SK-N-SH treated with all-trans-retinoic acid at 6 μM for 48 hours (cell line): ENCODE data around the gene DHRS13.
A peak's percentile ranks its signal among the peaks of the same experiment; 100 is the strongest.

Experiments used
- ATAC-seq: fragments of 200-7000 bp; cut with Tn5 transposase; 3 replicates; pipeline ENCODE4 v1.9.1; 2020; ENCODE audit warnings: mild to moderate bottlenecking, moderate library complexity
- ARNTL ChIP-seq: fragments of 450-650 bp; formaldehyde crosslinking; IDR thresholded peaks from 2 replicates; pipeline ENCODE4 v1.5.0; 2020; ENCODE audit warnings: low read depth, mild to moderate bottlenecking, moderate library complexity, borderline replicate concordance
- BACH2 ChIP-seq: fragments of 250-450 bp; sonication (Bioruptor Pico); IDR thresholded peaks from 2 replicates; pipeline ENCODE4 v1.9.0; 2021; ENCODE audit warnings: mild to moderate bottlenecking, borderline replicate concordance
- CSDC2 ChIP-seq: fragments of 250-450 bp; sonication (Bioruptor Pico); IDR thresholded peaks from 2 replicates; pipeline ENCODE4 v1.5.0; 2020; ENCODE audit warnings: mild to moderate bottlenecking, moderate library complexity
- ESRRG ChIP-seq: fragments of 250-450 bp; sonication (Bioruptor Pico); IDR thresholded peaks from 2 replicates; pipeline ENCODE4 v1.6.1; 2021; ENCODE audit warnings: mild to moderate bottlenecking
- GLIS3 ChIP-seq: fragments of 250-450 bp; sonication (Bioruptor Pico); IDR thresholded peaks from 2 replicates; pipeline ENCODE4 v1.5.0; 2020; ENCODE audit warnings: mild to moderate bottlenecking, moderate library complexity
- ISL1 ChIP-seq: fragments of 250-450 bp; sonication (Bioruptor Pico); IDR thresholded peaks from 2 replicates; pipeline ENCODE4 v2.1.2; 2022; ENCODE audit warnings: mild to moderate bottlenecking, moderate library complexity
- POU6F1 ChIP-seq: fragments of 250-450 bp; sonication (Bioruptor Pico); IDR thresholded peaks from 2 replicates; pipeline ENCODE4 v1.8.0; 2021; ENCODE audit warnings: low read depth, mild to moderate bottlenecking, moderate library complexity, borderline replicate concordance
- PPARA ChIP-seq: fragments of 250-450 bp; sonication (Bioruptor Pico); IDR thresholded peaks from 2 replicates; pipeline ENCODE4 v1.5.0; 2020; ENCODE audit warnings: mild to moderate bottlenecking, borderline replicate concordance
- RARB ChIP-seq: fragments of 250-450 bp; sonication (Bioruptor Pico); IDR thresholded peaks from 2 replicates; pipeline ENCODE4 v1.8.0; 2021; ENCODE audit warnings: mild to moderate bottlenecking, moderate library complexity
- SNAI2 ChIP-seq: fragments of 250-450 bp; sonication (Bioruptor Pico); IDR thresholded peaks from 2 replicates; pipeline ENCODE4 v1.5.0; 2020; ENCODE audit warnings: mild to moderate bottlenecking, moderate library complexity
- TCF4 ChIP-seq: fragments of 250-450 bp; sonication (Bioruptor Pico); IDR thresholded peaks from 2 replicates; pipeline ENCODE4 v1.8.0; 2021; ENCODE audit warnings: mild to moderate bottlenecking, moderate library complexity, borderline replicate concordance
- TOX ChIP-seq: fragments of 250-450 bp; sonication (Bioruptor Pico); IDR thresholded peaks from 2 replicates; pipeline ENCODE4 v1.8.0; 2021; ENCODE audit warnings: mild to moderate bottlenecking, moderate library complexity, borderline replicate concordance
- ZC3H10 ChIP-seq: fragments of 250-450 bp; sonication (Bioruptor Pico); IDR thresholded peaks from 2 replicates; pipeline ENCODE4 v1.5.1; 2021; ENCODE audit warnings: mild to moderate bottlenecking, moderate library complexity
- ZFP3 ChIP-seq: fragments of 250-450 bp; sonication (Bioruptor Pico); IDR thresholded peaks from 2 replicates; pipeline ENCODE4 v1.5.0; 2020; ENCODE audit warnings: mild to moderate bottlenecking, moderate library complexity
- ZFP30 ChIP-seq: fragments of 450-650 bp; formaldehyde crosslinking; IDR thresholded peaks from 2 replicates; pipeline ENCODE4 v1.5.0; 2022; ENCODE audit warnings: mild to moderate bottlenecking, moderate library complexity
- ZNF565 ChIP-seq: fragments of 450-650 bp; formaldehyde crosslinking; conservative IDR thresholded peaks from 2 replicates; pipeline ENCODE4 v1.5.0; 2020; ENCODE audit warnings: low read depth, mild to moderate bottlenecking, moderate library complexity
- ZNF70 ChIP-seq: fragments of 450-650 bp; formaldehyde crosslinking; IDR thresholded peaks from 2 replicates; pipeline ENCODE4 v1.5.0; 2020; ENCODE audit warnings: mild to moderate bottlenecking, moderate library complexity
- ZNF8 ChIP-seq: fragments of 450-650 bp; formaldehyde crosslinking; IDR thresholded peaks from 2 replicates; pipeline ENCODE4 v1.5.0; 2020; ENCODE audit warnings: mild to moderate bottlenecking, moderate library complexity
- TF ChIP-seq, protein P1 (sequence below): fragments of 250-450 bp; sonication (Bioruptor Pico); IDR thresholded peaks from 2 replicates; pipeline ENCODE4 v1.5.0; 2020; ENCODE audit warnings: mild to moderate bottlenecking, moderate library complexity
- TF ChIP-seq, protein P2 (sequence below): fragments of 250-450 bp; sonication (Bioruptor Pico); IDR thresholded peaks from 2 replicates; pipeline ENCODE4 v1.5.1; 2020; ENCODE audit warnings: low read depth, mild to moderate bottlenecking, moderate library complexity
- TF ChIP-seq, protein P3 (sequence below): fragments of 250-450 bp; sonication (Bioruptor Pico); IDR thresholded peaks from 2 replicates; pipeline ENCODE4 v1.8.0; 2020; ENCODE audit warnings: mild to moderate bottlenecking, moderate library complexity, borderline replicate concordance
- TF ChIP-seq, protein P4 (sequence below): fragments of 250-450 bp; sonication (Bioruptor Pico); IDR thresholded peaks from 2 replicates; pipeline ENCODE4 v1.5.1; 2021; ENCODE audit warnings: mild to moderate bottlenecking, moderate library complexity

Gene DHRS13

DNA sequence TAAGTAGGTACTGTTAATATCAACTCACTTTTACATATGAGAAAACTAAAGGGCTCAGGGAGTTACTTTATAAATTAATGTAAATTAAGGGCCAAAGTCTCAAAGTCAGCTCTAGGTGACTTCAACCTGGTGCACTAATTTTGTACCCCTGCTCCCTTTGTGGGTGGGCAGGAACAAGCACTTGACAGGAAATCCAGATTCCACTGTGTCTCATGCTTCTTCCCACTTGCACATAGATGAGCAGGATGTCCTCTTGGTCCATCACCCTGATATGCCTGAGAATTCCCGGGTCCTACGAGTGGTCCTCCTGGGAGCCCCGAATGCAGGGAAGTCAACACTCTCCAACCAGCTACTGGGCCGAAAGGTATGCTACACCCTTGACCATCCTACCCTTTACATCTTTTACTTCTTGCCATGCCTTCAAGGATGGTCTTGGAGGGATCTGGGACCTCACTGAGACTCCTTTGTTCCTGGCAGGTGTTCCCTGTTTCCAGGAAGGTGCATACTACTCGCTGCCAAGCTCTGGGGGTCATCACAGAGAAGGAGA lies 46.8 kb downstream of the DHRS13 start:
- no peak for ATAC-seq
- TF ChIP-seq, protein P1, sequence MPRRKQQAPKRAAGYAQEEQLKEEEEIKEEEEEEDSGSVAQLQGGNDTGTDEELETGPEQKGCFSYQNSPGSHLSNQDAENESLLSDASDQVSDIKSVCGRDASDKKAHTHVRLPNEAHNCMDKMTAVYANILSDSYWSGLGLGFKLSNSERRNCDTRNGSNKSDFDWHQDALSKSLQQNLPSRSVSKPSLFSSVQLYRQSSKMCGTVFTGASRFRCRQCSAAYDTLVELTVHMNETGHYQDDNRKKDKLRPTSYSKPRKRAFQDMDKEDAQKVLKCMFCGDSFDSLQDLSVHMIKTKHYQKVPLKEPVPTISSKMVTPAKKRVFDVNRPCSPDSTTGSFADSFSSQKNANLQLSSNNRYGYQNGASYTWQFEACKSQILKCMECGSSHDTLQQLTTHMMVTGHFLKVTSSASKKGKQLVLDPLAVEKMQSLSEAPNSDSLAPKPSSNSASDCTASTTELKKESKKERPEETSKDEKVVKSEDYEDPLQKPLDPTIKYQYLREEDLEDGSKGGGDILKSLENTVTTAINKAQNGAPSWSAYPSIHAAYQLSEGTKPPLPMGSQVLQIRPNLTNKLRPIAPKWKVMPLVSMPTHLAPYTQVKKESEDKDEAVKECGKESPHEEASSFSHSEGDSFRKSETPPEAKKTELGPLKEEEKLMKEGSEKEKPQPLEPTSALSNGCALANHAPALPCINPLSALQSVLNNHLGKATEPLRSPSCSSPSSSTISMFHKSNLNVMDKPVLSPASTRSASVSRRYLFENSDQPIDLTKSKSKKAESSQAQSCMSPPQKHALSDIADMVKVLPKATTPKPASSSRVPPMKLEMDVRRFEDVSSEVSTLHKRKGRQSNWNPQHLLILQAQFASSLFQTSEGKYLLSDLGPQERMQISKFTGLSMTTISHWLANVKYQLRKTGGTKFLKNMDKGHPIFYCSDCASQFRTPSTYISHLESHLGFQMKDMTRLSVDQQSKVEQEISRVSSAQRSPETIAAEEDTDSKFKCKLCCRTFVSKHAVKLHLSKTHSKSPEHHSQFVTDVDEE (CRISPR knock-in tag): no peak
- TF ChIP-seq POU6F1 (CRISPR knock-in tag): no peak
- no peak for TF ChIP-seq ESRRG (CRISPR knock-in tag)
- TF ChIP-seq, protein P2, sequence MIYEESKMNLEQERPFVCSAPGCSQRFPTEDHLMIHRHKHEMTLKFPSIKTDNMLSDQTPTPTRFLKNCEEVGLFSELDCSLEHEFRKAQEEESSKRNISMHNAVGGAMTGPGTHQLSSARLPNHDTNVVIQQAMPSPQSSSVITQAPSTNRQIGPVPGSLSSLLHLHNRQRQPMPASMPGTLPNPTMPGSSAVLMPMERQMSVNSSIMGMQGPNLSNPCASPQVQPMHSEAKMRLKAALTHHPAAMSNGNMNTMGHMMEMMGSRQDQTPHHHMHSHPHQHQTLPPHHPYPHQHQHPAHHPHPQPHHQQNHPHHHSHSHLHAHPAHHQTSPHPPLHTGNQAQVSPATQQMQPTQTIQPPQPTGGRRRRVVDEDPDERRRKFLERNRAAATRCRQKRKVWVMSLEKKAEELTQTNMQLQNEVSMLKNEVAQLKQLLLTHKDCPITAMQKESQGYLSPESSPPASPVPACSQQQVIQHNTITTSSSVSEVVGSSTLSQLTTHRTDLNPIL (CRISPR knock-in tag): no peak
- no peak for TF ChIP-seq RARB (CRISPR knock-in tag)
- TF ChIP-seq, protein P3, sequence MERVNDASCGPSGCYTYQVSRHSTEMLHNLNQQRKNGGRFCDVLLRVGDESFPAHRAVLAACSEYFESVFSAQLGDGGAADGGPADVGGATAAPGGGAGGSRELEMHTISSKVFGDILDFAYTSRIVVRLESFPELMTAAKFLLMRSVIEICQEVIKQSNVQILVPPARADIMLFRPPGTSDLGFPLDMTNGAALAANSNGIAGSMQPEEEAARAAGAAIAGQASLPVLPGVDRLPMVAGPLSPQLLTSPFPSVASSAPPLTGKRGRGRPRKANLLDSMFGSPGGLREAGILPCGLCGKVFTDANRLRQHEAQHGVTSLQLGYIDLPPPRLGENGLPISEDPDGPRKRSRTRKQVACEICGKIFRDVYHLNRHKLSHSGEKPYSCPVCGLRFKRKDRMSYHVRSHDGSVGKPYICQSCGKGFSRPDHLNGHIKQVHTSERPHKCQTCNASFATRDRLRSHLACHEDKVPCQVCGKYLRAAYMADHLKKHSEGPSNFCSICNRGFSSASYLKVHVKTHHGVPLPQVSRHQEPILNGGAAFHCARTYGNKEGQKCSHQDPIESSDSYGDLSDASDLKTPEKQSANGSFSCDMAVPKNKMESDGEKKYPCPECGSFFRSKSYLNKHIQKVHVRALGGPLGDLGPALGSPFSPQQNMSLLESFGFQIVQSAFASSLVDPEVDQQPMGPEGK (CRISPR knock-in tag): no peak
- no peak for TF ChIP-seq ZFP3 (CRISPR knock-in tag)
- no peak for TF ChIP-seq ZNF8 (CRISPR knock-in tag)
- no peak for TF ChIP-seq PPARA (CRISPR knock-in tag)
- TF ChIP-seq ARNTL: no peak
- TF ChIP-seq, protein P4, sequence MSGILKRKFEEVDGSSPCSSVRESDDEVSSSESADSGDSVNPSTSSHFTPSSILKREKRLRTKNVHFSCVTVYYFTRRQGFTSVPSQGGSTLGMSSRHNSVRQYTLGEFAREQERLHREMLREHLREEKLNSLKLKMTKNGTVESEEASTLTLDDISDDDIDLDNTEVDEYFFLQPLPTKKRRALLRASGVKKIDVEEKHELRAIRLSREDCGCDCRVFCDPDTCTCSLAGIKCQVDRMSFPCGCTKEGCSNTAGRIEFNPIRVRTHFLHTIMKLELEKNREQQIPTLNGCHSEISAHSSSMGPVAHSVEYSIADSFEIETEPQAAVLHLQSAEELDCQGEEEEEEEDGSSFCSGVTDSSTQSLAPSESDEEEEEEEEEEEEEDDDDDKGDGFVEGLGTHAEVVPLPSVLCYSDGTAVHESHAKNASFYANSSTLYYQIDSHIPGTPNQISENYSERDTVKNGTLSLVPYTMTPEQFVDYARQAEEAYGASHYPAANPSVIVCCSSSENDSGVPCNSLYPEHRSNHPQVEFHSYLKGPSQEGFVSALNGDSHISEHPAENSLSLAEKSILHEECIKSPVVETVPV: no peak
- TF ChIP-seq ZFP30 (CRISPR knock-in tag): no peak
- no peak for TF ChIP-seq ZNF70 (CRISPR knock-in tag)
- TF ChIP-seq GLIS3: no peak
- no peak for TF ChIP-seq SNAI2 (CRISPR knock-in tag)
- TF ChIP-seq, all 23 proteins: peak for 0

DNA sequence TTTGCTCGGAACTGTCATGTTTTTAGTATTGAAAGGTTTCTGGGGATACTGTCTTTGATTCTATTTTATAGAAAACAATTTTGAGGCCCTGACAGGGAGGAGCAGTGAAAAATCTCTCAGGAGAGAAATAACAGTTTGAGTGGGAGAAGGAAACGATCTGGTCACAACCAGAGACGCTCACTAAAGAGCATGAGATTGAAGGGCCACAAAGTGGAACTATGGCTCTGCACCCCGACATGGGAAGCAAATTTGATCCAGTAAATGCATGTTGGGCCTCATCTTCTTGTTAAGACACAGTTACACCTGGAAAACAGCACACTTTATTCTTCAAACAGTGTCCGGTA lies 47.6 kb downstream of the DHRS13 start:
- ATAC-seq: no peak
- TF ChIP-seq CSDC2 (no peak), ZNF565 (CRISPR knock-in tag) (no peak)

DNA sequence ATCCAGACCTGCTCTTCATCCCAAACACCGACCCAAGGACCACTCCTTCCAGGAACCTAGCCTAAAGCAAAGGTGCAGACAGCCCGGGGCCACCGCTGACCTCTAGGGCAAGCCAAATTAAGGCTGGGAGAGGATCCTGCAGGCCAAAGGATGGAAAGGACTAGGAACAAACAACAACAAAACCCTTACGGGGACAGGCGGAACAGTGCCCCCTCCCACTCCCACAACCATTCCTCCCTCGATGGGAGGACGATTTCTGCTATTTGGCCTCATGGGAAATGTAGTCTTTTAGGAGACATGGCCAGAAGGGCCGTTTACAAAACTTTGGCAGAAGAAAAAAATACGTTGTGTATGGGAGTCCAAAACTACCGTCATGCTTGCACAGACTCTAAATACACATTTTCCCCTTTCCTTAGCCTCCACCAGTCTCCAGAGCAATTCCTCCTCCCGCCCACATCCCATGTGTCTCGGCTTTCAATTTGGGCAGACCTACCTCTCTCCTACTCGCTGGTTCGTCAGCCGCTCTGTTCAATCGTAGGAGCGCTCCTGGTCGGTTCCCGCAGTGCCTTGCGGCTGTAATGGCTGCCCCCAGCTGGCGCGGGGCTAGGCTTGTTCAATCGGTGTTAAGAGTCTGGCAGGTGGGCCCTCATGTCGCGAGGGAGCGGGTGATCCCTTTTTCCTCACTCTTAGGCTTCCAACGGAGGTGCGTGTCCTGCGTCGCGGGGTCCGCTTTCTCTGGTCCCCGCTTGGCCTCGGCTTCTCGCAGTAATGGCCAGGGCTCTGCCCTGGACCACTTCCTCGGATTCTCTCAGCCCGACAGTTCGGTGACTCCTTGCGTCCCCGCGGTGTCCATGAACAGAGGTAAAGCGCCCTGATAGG lies 48.2 kb downstream of the DHRS13 start, which contains the start of gene ERAL1:
TSS of gene ERAL1 (plus strand) at position 560 of the 879 bp plus-strand sequence. CDS start at position 579, 19 bp downstream.
- ATAC-seq: peak; percentile 100
- TF ChIP-seq POU6F1 (CRISPR knock-in tag): no peak
- no peak for TF ChIP-seq ISL1
- TF ChIP-seq RARB (CRISPR knock-in tag): no peak
- no peak for TF ChIP-seq BACH2 (CRISPR knock-in tag)
- no peak for TF ChIP-seq ZC3H10 (CRISPR knock-in tag)
- TF ChIP-seq, protein P2 (CRISPR knock-in tag): no peak
- no peak for TF ChIP-seq ZNF8 (CRISPR knock-in tag)
- no peak for TF ChIP-seq SNAI2 (CRISPR knock-in tag)
- TF ChIP-seq, protein P3 (CRISPR knock-in tag): no peak
- TF ChIP-seq TOX (CRISPR knock-in tag): no peak
- TF ChIP-seq ARNTL: no peak
- TF ChIP-seq ZFP3 (CRISPR knock-in tag): no peak
- TF ChIP-seq TCF4 (CRISPR knock-in tag): no peak
- TF ChIP-seq ZNF70 (CRISPR knock-in tag): no peak
